Tibial nerve (tissue), 4 donors: ENCODE measurements around the gene FOXA2.

Experiments
- CTCF ChIP-seq, 5 experiments: fragments of 200-600 bp in 3 of 5; fragments of 450-650 bp in 2 of 5; sonication (generic) in 3 of 5; IDR thresholded peaks; one replicate each; pipeline ENCODE4 v1.5.1; 2016 to 2019; ENCODE audit warnings: antibody characterized with exemption in 5 of 5, mild to moderate bottlenecking in 3 of 5, moderate library complexity in 2 of 5
- EP300 ChIP-seq, 2 donors: sonication (generic); formaldehyde crosslinking; IDR thresholded peaks; one replicate each; pipeline ENCODE4 v1.6.1; 2017; ENCODE audit warnings: antibody characterized with exemption in 2 of 2, mild to moderate bottlenecking in 1 of 2
- POLR2A ChIP-seq, 2 donors: fragments of 450-650 bp; IDR thresholded peaks; one replicate each; pipeline ENCODE4 v1.6.1; 2017; ENCODE audit warnings: antibody characterized with exemption in 2 of 2, mild to moderate bottlenecking in 2 of 2, moderate library complexity in 2 of 2

- TF ChIP-seq CTCF (IDR thresholded peaks at IDR 0.05) (no peak), EP300 (IDR thresholded peaks at IDR 0.05) (no peak), POLR2A (IDR thresholded peaks at IDR 0.05) (no peak)
These were observed 32.8 kb upstream of the FOXA2 start for GRCh38 chr20:22617160-22617559.
